GM04503 (cell line): ENCODE results near the gene SLC33A1.
"Not testable (repeated sequence)": the region's sequence is repeated elsewhere in the genome, so short reads cannot be mapped to it uniquely, and the experiment has no call there.

Source experiments
- DNase-seq: peaks from one replicate; pipeline ENCODE4 v3.0.0-alpha.2; 2012; ENCODE audit warnings: low read depth

SLC33A1 gene

GRCh38 chr3:155861476-155862183 is 7.4 kb upstream of the SLC33A1 start:
- no peak for DNase-seq

GRCh38 chr3:155860424-155860823 is 6.2 kb upstream of the SLC33A1 start:
- not testable (repeated sequence) for DNase-seq

- no peak for DNase-seq
Observed at GRCh38 chr3:155859859-155860258, 5.6 kb upstream of the SLC33A1 start.

- DNase-seq: no peak
Observed at GRCh38 chr3:155853214-155854140, 750 bp downstream of the SLC33A1 start.

- DNase-seq: no peak
Observed at GRCh38 chr3:155852341-155852740, 1.9 kb downstream of the SLC33A1 start.

- DNase-seq: not testable (repeated sequence)
Observed at GRCh38 chr3:155849404-155849803, 4.8 kb downstream of the SLC33A1 start.

GRCh38 chr3:155847993-155848392 is 6.2 kb downstream of the SLC33A1 start:
- no peak for DNase-seq

GRCh38 chr3:155846119-155846518 is 8.1 kb downstream of the SLC33A1 start:
- DNase-seq: no peak

- no peak for DNase-seq
Observed at GRCh38 chr3:155843569-155843968, 10.7 kb downstream of the SLC33A1 start.

- DNase-seq: no peak
Observed at GRCh38 chr3:155835341-155836071, 18.7 kb downstream of the SLC33A1 start.

GRCh38 chr3:155828490-155829098 is 25.6 kb downstream of the SLC33A1 start:
- not testable (repeated sequence) for DNase-seq

GRCh38 chr3:155815030-155815545 is 39.1 kb downstream of the SLC33A1 start:
- DNase-seq: no peak

GRCh38 chr3:155813224-155813623 is 41.0 kb downstream of the SLC33A1 start:
- DNase-seq: not testable (repeated sequence)

GRCh38 chr3:155809181-155809580 is 45.0 kb downstream of the SLC33A1 start:
- peak; percentile 8 for DNase-seq

GRCh38 chr3:155807823-155808222 is 46.4 kb downstream of the SLC33A1 start:
- DNase-seq: peak; percentile 9

GRCh38 chr3:155805802-155806618 is 48.2 kb downstream of the SLC33A1 start, which contains the start of gene C3orf33:
Gene C3orf33 (minus strand): TSS chr3:155806278. CDS start chr3:155806252, 26 bp downstream.
- peak; percentile 6 for DNase-seq

GRCh38 chr3:155805204-155805801 is 48.9 kb downstream of the SLC33A1 start:
- DNase-seq: peak; percentile 3

GRCh38 chr3:155804323-155804722 is 49.9 kb downstream of the SLC33A1 start:
- no peak for DNase-seq

GRCh38 chr3:155792532-155792931 is 61.7 kb downstream of the SLC33A1 start:
- DNase-seq: no peak

GRCh38 chr3:155791190-155791589 is 63.0 kb downstream of the SLC33A1 start:
- no peak for DNase-seq
